Naive thymus-derived CD4-positive, alpha-beta T cell (primary cell): ENCODE results near the gene MVD. TPM values are rescaled to one million over a fixed set of nuclear protein-coding genes. Genes with fewer than 3 reads are reported as not detected.
A peak's percentile ranks its signal among the peaks of the same experiment; 100 is the strongest.

Experiments
- ATAC-seq: fragments of 150-1000 bp; cut with Tn5 transposase; 2 replicates; pipeline ENCODE4 v1.10.0; 2021; ENCODE audit warnings: mild to moderate bottlenecking, moderate library complexity
- CTCF ChIA-PET: fragments of 350-600 bp; sonication (Branson Sonifier 250); formaldehyde crosslinking; loops from one replicate; lab custom pipeline; 2021; ENCODE audit warnings: antibody characterized with exemption; lab: Charles Lee
- POLR2A ChIA-PET: fragments of 350-600 bp; sonication (Branson Sonifier 250); formaldehyde crosslinking; loops from one replicate; lab custom pipeline; 2021; ENCODE audit warnings: antibody characterized with exemption, inconsistent platforms; lab: Charles Lee
- DNase-seq, 9 donors: peaks; one replicate each; pipeline versions ENCODE4 v3.0.0 to v3.0.0-alpha.2; 2020 to 2022; ENCODE audit warnings: mixed read lengths in 1 of 9
- H3K27ac ChIP-seq: one replicate; pipeline ENCODE4 v1.7.0; 2013; ENCODE audit warnings: mild to moderate bottlenecking, low read depth, low read length, moderate library complexity
- H3K27me3 ChIP-seq, 2 donors: one replicate each; pipeline ENCODE4 v1.7.0; 2013; ENCODE audit warnings: low read length in 2 of 2, mild to moderate bottlenecking in 2 of 2, moderate library complexity in 2 of 2; ENCODE audit not compliant: control insufficient read depth in 2 of 2, insufficient read depth in 2 of 2
- H3K36me3 ChIP-seq, 3 experiments: 1 replicate in 2 of 3; 2 replicates in 1 of 3; pipeline ENCODE4 v1.7.0; 2013; ENCODE audit warnings: low read length in 3 of 3, mild to moderate bottlenecking in 3 of 3, moderate library complexity in 1 of 3; ENCODE audit not compliant: insufficient read depth in 3 of 3, control insufficient read depth in 2 of 3
- H3K4me1 ChIP-seq, 2 donors: one replicate each; pipeline ENCODE4 v1.7.0; 2013; ENCODE audit warnings: low read length in 2 of 2, mild to moderate bottlenecking in 2 of 2, moderate library complexity in 1 of 2; ENCODE audit not compliant: control insufficient read depth in 2 of 2, insufficient read depth in 2 of 2
- H3K4me3 ChIP-seq: 2 replicates; pipeline ENCODE4 v1.7.0; 2013; ENCODE audit warnings: mild to moderate bottlenecking, low read length
- H3K9me3 ChIP-seq, 3 experiments: 1 replicate in 2 of 3; 2 replicates in 1 of 3; pipeline ENCODE4 v1.7.0; 2013; ENCODE audit warnings: low read length in 3 of 3; ENCODE audit not compliant: control insufficient read depth in 2 of 3
- H3K27ac Mint-ChIP-seq, 9 donors: one replicate each; pipeline ENCODE4 v1.8.0; 2020 to 2022; ENCODE audit warnings: mixed read lengths in 9 of 9, mild to moderate bottlenecking in 8 of 9, moderate library complexity in 5 of 9, inconsistent platforms in 2 of 9
- H3K27me3 Mint-ChIP-seq, 5 donors: one replicate each; pipeline ENCODE4 v1.8.0; 2021 to 2022; ENCODE audit warnings: mixed read lengths in 5 of 5, mild to moderate bottlenecking in 1 of 5
- H3K36me3 Mint-ChIP-seq, 5 donors: one replicate each; pipeline ENCODE4 v1.8.0; 2020 to 2022; ENCODE audit warnings: mixed read lengths in 5 of 5, mild to moderate bottlenecking in 3 of 5, inconsistent platforms in 1 of 5
- H3K4me1 Mint-ChIP-seq, 7 donors: one replicate each; pipeline ENCODE4 v1.8.0; 2020 to 2022; ENCODE audit warnings: mixed read lengths in 7 of 7, mild to moderate bottlenecking in 3 of 7, inconsistent platforms in 1 of 7
- H3K4me3 Mint-ChIP-seq, 10 donors: one replicate each; pipeline ENCODE4 v1.8.0; 2020 to 2022; ENCODE audit warnings: mild to moderate bottlenecking in 10 of 10, mixed read lengths in 10 of 10, moderate library complexity in 6 of 10, inconsistent platforms in 2 of 10
- H3K9me3 Mint-ChIP-seq, 11 donors: one replicate each; pipeline ENCODE4 v1.8.0; 2020 to 2022; ENCODE audit warnings: mixed read lengths in 11 of 11, mild to moderate bottlenecking in 4 of 11, inconsistent platforms in 1 of 11, moderate library complexity in 1 of 11
- intact Hi-C, 2 donors: fragments of 100-400 bp; cut with micrococcal nuclease; formaldehyde crosslinking; loops; one replicate each; pipeline ENCODE4 v1.15.1; 2023
- polyA plus RNA-seq, 2 donors: library from polyadenylated mRNA; unstranded; fragments of 300-500 nt; fragmentation: Illumina TruSeq; gene quantifications; one replicate each; pipeline ENCODE4 v1.2.3, GENCODE V29; 2021
- total RNA-seq, 6 experiments: library from RNA in 5 of 6; stranded (reverse) in 5 of 6; gene quantifications; 1 replicate in 5 of 6; 2 replicates in 1 of 6; pipeline ENCODE4 v1.2.3 and lab custom pipeline; 2021 to 2026

MVD gene
- total and polyA plus RNA-seq, 7 experiments from 2014 or later, result 12.9 to 66.9 (median 41.1) TPM

DNA sequence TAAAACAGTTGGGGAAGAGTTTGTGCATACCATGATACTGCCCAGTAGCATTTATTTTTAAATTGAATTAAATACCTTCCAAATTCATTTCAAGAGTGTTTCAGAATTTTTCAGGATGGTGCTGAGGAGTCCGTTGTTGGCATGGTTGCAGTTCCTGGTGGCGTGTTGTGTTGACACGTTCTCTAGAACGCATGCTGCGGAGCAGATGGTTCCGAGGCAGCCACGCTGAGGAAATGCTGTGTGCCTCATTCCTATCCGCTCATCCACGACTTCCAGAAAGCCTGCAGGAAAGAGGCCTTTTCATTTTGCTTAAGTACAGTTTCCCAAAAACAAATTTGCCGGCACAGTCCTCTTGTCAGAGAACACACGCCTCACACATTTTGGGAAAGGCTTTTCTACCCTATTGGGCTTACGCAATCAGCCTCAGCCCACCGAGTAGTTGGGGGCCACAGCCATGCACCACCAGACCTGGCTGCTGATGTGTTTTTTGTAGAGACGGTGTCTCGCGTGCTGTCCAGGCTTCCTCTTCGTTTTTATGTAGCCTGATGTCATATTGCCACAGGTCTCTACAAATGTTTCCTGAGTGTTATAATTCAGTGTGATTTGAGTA lies 56.6 kb downstream of the MVD start:
- H3K36me3 ChIP-seq, result peaks cover 12 to 79% (median 14%) of the 10 kb centered on the region in 3 experiments
- no peaks in the 10 kb centered on the region for H3K4me1 ChIP-seq
- no peak overlapping the region for H3K4me3 Mint-ChIP-seq
- no peaks in the 10 kb centered on the region for H3K9me3 Mint-ChIP-seq
- H3K36me3 Mint-ChIP-seq, result peaks cover 0 to 39% (median 18%) of the 10 kb centered on the region in 5 donors
- H3K9me3 ChIP-seq, result no peaks in the 10 kb centered on the region
- DNase-seq (no peak), ATAC-seq (no peak)
- H3K27ac Mint-ChIP-seq, result no peak overlapping the region
- H3K27ac ChIP-seq, result no peak overlapping the region
- POLR2A ChIA-PET, result no interaction called here
- H3K4me1 Mint-ChIP-seq, result peaks cover 0 to 11% (median 9%) of the 10 kb centered on the region in 7 donors
- no peaks in the 10 kb centered on the region for H3K27me3 ChIP-seq
- intact Hi-C loops, result no loop called here
- H3K4me3 ChIP-seq, result no peak overlapping the region
- H3K27me3 Mint-ChIP-seq, result no peaks in the 10 kb centered on the region
- CTCF ChIA-PET, result no interaction called here

- ChIA-PET CTCF (no interaction called here), POLR2A (no interaction called here)
- no peak overlapping the region for H3K27ac ChIP-seq
- H3K27ac Mint-ChIP-seq, result no peak overlapping the region
- ATAC-seq (no peak), DNase-seq (no peak)
- H3K4me3 ChIP-seq, result no peak overlapping the region
- no peaks in the 10 kb centered on the region for H3K9me3 Mint-ChIP-seq
- H3K9me3 ChIP-seq, result no peaks in the 10 kb centered on the region
- H3K4me3 Mint-ChIP-seq, result no peak overlapping the region
- no peaks in the 10 kb centered on the region for H3K27me3 Mint-ChIP-seq
- H3K36me3 ChIP-seq, result peaks cover 11 to 79% (median 15%) of the 10 kb centered on the region in 3 experiments
- peaks cover 0 to 41% (median 15%) of the 10 kb centered on the region in 5 donors for H3K36me3 Mint-ChIP-seq
- H3K4me1 ChIP-seq, result no peaks in the 10 kb centered on the region
- H3K27me3 ChIP-seq, result no peaks in the 10 kb centered on the region
- peaks cover 0 to 11% (median 9%) of the 10 kb centered on the region in 7 donors for H3K4me1 Mint-ChIP-seq
- intact Hi-C loops, result no loop called here
Measured at GRCh38 chr16:88605186-88606147, 57.4 kb downstream of the MVD start.

GRCh38 chr16:88602091-88602490 lies 60.8 kb downstream of the MVD start:
- no peak for ATAC-seq
- H3K36me3 Mint-ChIP-seq, result peaks cover 1 to 33% (median 6%) of the 10 kb centered on the region in 5 donors
- peak overlapping the region in 1 of 9 donors; percentile 55 for H3K27ac Mint-ChIP-seq

More at GRCh38 chr16:88602091-88602490, 60.8 kb downstream of the MVD start:
- Histone ChIP-seq H3K27ac (no peak overlapping the region), H3K27me3 (no peaks in the 10 kb centered on the region), H3K4me1 (no peaks in the 10 kb centered on the region), H3K9me3 (no peaks in the 10 kb centered on the region), H3K36me3 (peaks cover 7 to 77% (median 21%) of the 10 kb centered on the region in 3 experiments), H3K4me3 (no peak overlapping the region)
- ChIA-PET POLR2A (no interaction called here), CTCF (no interaction called here)
- Mint-ChIP-seq H3K27me3 (no peaks in the 10 kb centered on the region), H3K9me3 (no peaks in the 10 kb centered on the region), H3K4me3 (no peak overlapping the region), H3K4me1 (peaks cover under 1 to 9% (median under 1%) of the 10 kb centered on the region in 7 donors)
- no peak for DNase-seq
- intact Hi-C loops, result no loop called here

Other genes with a start within 250 kb of the MVD start
- 10 to 100 TPM; 13.2 to 28.1 (median 18.1) TPM for gene ZFPM1, start 209.8 kb downstream of the MVD start, total RNA-seq
- gene ZFPM1, start 209.8 kb downstream of the MVD start, polyA plus RNA-seq, result under 1 TPM; 0.15 to 0.16 TPM
- gene ZC3H18, start 92.7 kb downstream of the MVD start, total RNA-seq, result 10 to 100 TPM; 74.0 to 97.8 (median 82.6) TPM
- gene ZC3H18, start 92.7 kb downstream of the MVD start, polyA plus RNA-seq, result 10 to 100 TPM; 11.0 to 23.9 TPM
- gene IL17C, start 24.5 kb downstream of the MVD start, total RNA-seq, result under 1 TPM in 1 of 5 experiments, not detected in 4; 0.37 TPM
- not detected for gene IL17C, start 24.5 kb downstream of the MVD start, polyA plus RNA-seq
- gene CYBA, start 12.0 kb downstream of the MVD start, total RNA-seq, result 100 to 1,000 TPM; 240 to 498 (median 281) TPM
- gene CYBA, start 12.0 kb downstream of the MVD start, polyA plus RNA-seq, result 100 to 1,000 TPM; 454 to 537 TPM
- 10 to 100 TPM in 1 of 5 experiments, 1 to 10 TPM in 4; 2.7 to 13.0 (median 6.1) TPM for gene SNAI3, start 23.4 kb upstream of the MVD start, total RNA-seq
- 10 to 100 TPM in 1 of 2 donors, 1 to 10 TPM in 1; 6.5 to 13.5 TPM for gene SNAI3, start 23.4 kb upstream of the MVD start, polyA plus RNA-seq
- gene RNF166, start 43.3 kb upstream of the MVD start, total RNA-seq, result 100 to 1,000 TPM in 4 of 5 experiments, 10 to 100 TPM in 1; 99.8 to 324 (median 133) TPM
- 10 to 100 TPM; 67.7 to 88.9 TPM for gene RNF166, start 43.3 kb upstream of the MVD start, polyA plus RNA-seq
- gene CTU2, start 43.4 kb upstream of the MVD start, total RNA-seq, result 10 to 100 TPM; 26.0 to 43.3 (median 28.3) TPM
- 10 to 100 TPM; 13.0 to 14.8 TPM for gene CTU2, start 43.4 kb upstream of the MVD start, polyA plus RNA-seq
- 100 to 1,000 TPM in 4 of 5 experiments, 10 to 100 TPM in 1; 84.5 to 237 (median 124) TPM for gene PIEZO1, start 122.1 kb upstream of the MVD start, total RNA-seq
- 10 to 100 TPM in 1 of 2 donors, 1 to 10 TPM in 1; 3.6 to 12.2 TPM for gene PIEZO1, start 122.1 kb upstream of the MVD start, polyA plus RNA-seq
- gene CDT1, start 140.7 kb upstream of the MVD start, total RNA-seq, result 10 to 100 TPM in 1 of 5 experiments, 1 to 10 TPM in 1, under 1 TPM in 2, not detected in 1; 0.35 to 79.2 (median 1.6) TPM
- gene CDT1, start 140.7 kb upstream of the MVD start, polyA plus RNA-seq, result under 1 TPM; 0.09 to 0.19 TPM
- 100 to 1,000 TPM; 134 to 178 (median 161) TPM for gene APRT, start 148.8 kb upstream of the MVD start, total RNA-seq
- gene APRT, start 148.8 kb upstream of the MVD start, polyA plus RNA-seq, result 100 to 1,000 TPM; 446 to 513 TPM
- 10 to 100 TPM; 48.6 to 64.3 (median 57.5) TPM for gene GALNS, start 193.9 kb upstream of the MVD start, total RNA-seq
- 10 to 100 TPM in 1 of 2 donors, 1 to 10 TPM in 1; 9.8 to 11.1 TPM for gene GALNS, start 193.9 kb upstream of the MVD start, polyA plus RNA-seq
- 10 to 100 TPM; 32.3 to 73.4 (median 60.1) TPM for gene TRAPPC2L, start 194.0 kb upstream of the MVD start, total RNA-seq
- gene TRAPPC2L, start 194.0 kb upstream of the MVD start, polyA plus RNA-seq, result 100 to 1,000 TPM in 1 of 2 donors, 10 to 100 TPM in 1; 96.8 to 112 TPM
- gene PABPN1L, start 203.6 kb upstream of the MVD start, total RNA-seq, result not detected
- gene PABPN1L, start 203.6 kb upstream of the MVD start, polyA plus RNA-seq, result not detected